ENCODE measurements around the gene MPDZ.

GRCh38 chr9:13252852-13253251, 26.6 kb downstream of the MPDZ start:
- TF ChIP-seq CTCF (IDR thresholded peaks at IDR 0.05; ENCODE audit: insufficient read depth, low read length, poor library complexity, severe bottlenecking) = no peak
- no peak for TF ChIP-seq EZH2phosphoT487 (conservative IDR thresholded peaks at IDR 0.05; ENCODE audit: low read length)

Data from SU-DHL-6 (cell line).